SK-N-SH treated with all-trans-retinoic acid at 6 μM for 48 hours (cell line): ENCODE results near the gene NCKAP5.

Experiments used
- ATAC-seq: fragments of 200-7000 bp; cut with Tn5 transposase; 3 replicates; pipeline ENCODE4 v1.9.1; 2020; ENCODE audit warnings: mild to moderate bottlenecking, moderate library complexity
- ARNTL ChIP-seq: fragments of 450-650 bp; formaldehyde crosslinking; IDR thresholded peaks from 2 replicates; pipeline ENCODE4 v1.5.0; 2020; ENCODE audit warnings: low read depth, mild to moderate bottlenecking, moderate library complexity, borderline replicate concordance
- BACH2 ChIP-seq: fragments of 250-450 bp; sonication (Bioruptor Pico); IDR thresholded peaks from 2 replicates; pipeline ENCODE4 v1.9.0; 2021; ENCODE audit warnings: mild to moderate bottlenecking, borderline replicate concordance
- CREB5 ChIP-seq: fragments of 250-450 bp; sonication (Bioruptor Pico); IDR thresholded peaks from 2 replicates; pipeline ENCODE4 v1.5.1; 2020; ENCODE audit warnings: low read depth, mild to moderate bottlenecking, moderate library complexity
- CSDC2 ChIP-seq: fragments of 250-450 bp; sonication (Bioruptor Pico); IDR thresholded peaks from 2 replicates; pipeline ENCODE4 v1.5.0; 2020; ENCODE audit warnings: mild to moderate bottlenecking, moderate library complexity
- CSRNP3 ChIP-seq: fragments of 250-450 bp; sonication (Bioruptor Pico); IDR thresholded peaks from 2 replicates; pipeline ENCODE4 v1.5.1; 2021; ENCODE audit warnings: mild to moderate bottlenecking, moderate library complexity
- ESRRG ChIP-seq: fragments of 250-450 bp; sonication (Bioruptor Pico); IDR thresholded peaks from 2 replicates; pipeline ENCODE4 v1.6.1; 2021; ENCODE audit warnings: mild to moderate bottlenecking
- ISL1 ChIP-seq: fragments of 250-450 bp; sonication (Bioruptor Pico); IDR thresholded peaks from 2 replicates; pipeline ENCODE4 v2.1.2; 2022; ENCODE audit warnings: mild to moderate bottlenecking, moderate library complexity
- OSR1 ChIP-seq: fragments of 250-450 bp; sonication (Bioruptor Pico); IDR thresholded peaks from 2 replicates; pipeline ENCODE4 v1.8.0; 2022; ENCODE audit warnings: moderate library complexity, mild to moderate bottlenecking, inconsistent platforms
- PATZ1 ChIP-seq: fragments of 250-450 bp; sonication (Bioruptor Pico); IDR thresholded peaks from 2 replicates; pipeline ENCODE4 v1.8.0; 2020; ENCODE audit warnings: mild to moderate bottlenecking, moderate library complexity, borderline replicate concordance
- POU6F1 ChIP-seq: fragments of 250-450 bp; sonication (Bioruptor Pico); IDR thresholded peaks from 2 replicates; pipeline ENCODE4 v1.8.0; 2021; ENCODE audit warnings: low read depth, mild to moderate bottlenecking, moderate library complexity, borderline replicate concordance
- PPARA ChIP-seq: fragments of 250-450 bp; sonication (Bioruptor Pico); IDR thresholded peaks from 2 replicates; pipeline ENCODE4 v1.5.0; 2020; ENCODE audit warnings: mild to moderate bottlenecking, borderline replicate concordance
- RARB ChIP-seq: fragments of 250-450 bp; sonication (Bioruptor Pico); IDR thresholded peaks from 2 replicates; pipeline ENCODE4 v1.8.0; 2021; ENCODE audit warnings: mild to moderate bottlenecking, moderate library complexity
- SNAI2 ChIP-seq: fragments of 250-450 bp; sonication (Bioruptor Pico); IDR thresholded peaks from 2 replicates; pipeline ENCODE4 v1.5.0; 2020; ENCODE audit warnings: mild to moderate bottlenecking, moderate library complexity
- TCF4 ChIP-seq: fragments of 250-450 bp; sonication (Bioruptor Pico); IDR thresholded peaks from 2 replicates; pipeline ENCODE4 v1.8.0; 2021; ENCODE audit warnings: mild to moderate bottlenecking, moderate library complexity, borderline replicate concordance
- TOX ChIP-seq: fragments of 250-450 bp; sonication (Bioruptor Pico); IDR thresholded peaks from 2 replicates; pipeline ENCODE4 v1.8.0; 2021; ENCODE audit warnings: mild to moderate bottlenecking, moderate library complexity, borderline replicate concordance
- TSHZ2 ChIP-seq: fragments of 250-450 bp; sonication (Bioruptor Pico); IDR thresholded peaks from 2 replicates; pipeline ENCODE4 v1.5.0; 2020; ENCODE audit warnings: mild to moderate bottlenecking, moderate library complexity
- ZC3H10 ChIP-seq: fragments of 250-450 bp; sonication (Bioruptor Pico); IDR thresholded peaks from 2 replicates; pipeline ENCODE4 v1.5.1; 2021; ENCODE audit warnings: mild to moderate bottlenecking, moderate library complexity
- ZFP3 ChIP-seq: fragments of 250-450 bp; sonication (Bioruptor Pico); IDR thresholded peaks from 2 replicates; pipeline ENCODE4 v1.5.0; 2020; ENCODE audit warnings: mild to moderate bottlenecking, moderate library complexity
- ZFP30 ChIP-seq: fragments of 450-650 bp; formaldehyde crosslinking; IDR thresholded peaks from 2 replicates; pipeline ENCODE4 v1.5.0; 2022; ENCODE audit warnings: mild to moderate bottlenecking, moderate library complexity
- ZNF565 ChIP-seq: fragments of 450-650 bp; formaldehyde crosslinking; conservative IDR thresholded peaks from 2 replicates; pipeline ENCODE4 v1.5.0; 2020; ENCODE audit warnings: low read depth, mild to moderate bottlenecking, moderate library complexity
- ZNF70 ChIP-seq: fragments of 450-650 bp; formaldehyde crosslinking; IDR thresholded peaks from 2 replicates; pipeline ENCODE4 v1.5.0; 2020; ENCODE audit warnings: mild to moderate bottlenecking, moderate library complexity
- ZNF8 ChIP-seq: fragments of 450-650 bp; formaldehyde crosslinking; IDR thresholded peaks from 2 replicates; pipeline ENCODE4 v1.5.0; 2020; ENCODE audit warnings: mild to moderate bottlenecking, moderate library complexity

NCKAP5 gene

GRCh38 chr2:133452146-133452545 lies 116.1 kb downstream of the NCKAP5 start:
- no peak for TF ChIP-seq TSHZ2 (CRISPR knock-in tag)
- TF ChIP-seq ARNTL (CRISPR knock-in tag): no peak
- TF ChIP-seq TCF4: no peak
- no peak for TF ChIP-seq ISL1 (CRISPR knock-in tag)
- TF ChIP-seq ZNF70: no peak
- TF ChIP-seq ZNF8 (CRISPR knock-in tag): no peak
- TF ChIP-seq TOX: no peak
- TF ChIP-seq PATZ1 (CRISPR knock-in tag): no peak
- TF ChIP-seq PPARA (CRISPR knock-in tag): no peak
- TF ChIP-seq CSDC2 (CRISPR knock-in tag): no peak
- no peak for TF ChIP-seq POU6F1
- TF ChIP-seq ZFP3 (CRISPR knock-in tag): no peak
- TF ChIP-seq SNAI2 (CRISPR knock-in tag): no peak
- no peak for TF ChIP-seq ZFP30 (CRISPR knock-in tag)
- TF ChIP-seq ESRRG (CRISPR knock-in tag): no peak
- no peak for TF ChIP-seq RARB (CRISPR knock-in tag)
- TF ChIP-seq CSRNP3 (CRISPR knock-in tag): no peak
- no peak for TF ChIP-seq ZNF565
- no peak for TF ChIP-seq BACH2
- TF ChIP-seq, all 23 proteins: peak for 0
- no peak for ATAC-seq

GRCh38 chr2:133448195-133448594 lies 120.1 kb downstream of the NCKAP5 start:
- TF ChIP-seq ESRRG (CRISPR knock-in tag) (no peak), PATZ1 (CRISPR knock-in tag) (no peak), ZNF565 (no peak), BACH2 (no peak), RARB (CRISPR knock-in tag) (no peak), OSR1 (no peak), SNAI2 (CRISPR knock-in tag) (no peak), ISL1 (CRISPR knock-in tag) (no peak), CREB5 (no peak), TCF4 (no peak), ZC3H10 (CRISPR knock-in tag) (no peak), CSDC2 (CRISPR knock-in tag) (no peak), POU6F1 (no peak), TSHZ2 (CRISPR knock-in tag) (no peak)

More at GRCh38 chr2:133448195-133448594, 120.1 kb downstream of the NCKAP5 start:
- ATAC-seq: no peak
